Astrocyte of the cerebellum (primary cell): ENCODE measurements around the gene CMTM1.
A peak's percentile ranks its signal among the peaks of the same experiment; 100 is the strongest.

Source experiments
- DNase-seq: peaks from one replicate; pipeline ENCODE4 v3.0.0-alpha.2; 2011; ENCODE audit warnings: low read depth
- H3K4me3 ChIP-seq: 2 replicates; pipeline ENCODE4 v1.5.1; 2011; ENCODE audit warnings: mild to moderate bottlenecking, low read depth, low read length, moderate library complexity
- in situ Hi-C: cut with HindIII; loops from 2 replicates; pipeline ENCODE4 v1.10.0; 2017; ENCODE audit warnings: low sequenced_read_pairs
- TF ChIP-seq, protein P1 (sequence below): IDR thresholded peaks from 2 replicates; pipeline ENCODE4 v1.5.1; 2012; ENCODE audit warnings: low read length, low read depth, moderate library complexity, mild to moderate bottlenecking; ENCODE audit errors: missing control alignments

Gene CMTM1

DNA sequence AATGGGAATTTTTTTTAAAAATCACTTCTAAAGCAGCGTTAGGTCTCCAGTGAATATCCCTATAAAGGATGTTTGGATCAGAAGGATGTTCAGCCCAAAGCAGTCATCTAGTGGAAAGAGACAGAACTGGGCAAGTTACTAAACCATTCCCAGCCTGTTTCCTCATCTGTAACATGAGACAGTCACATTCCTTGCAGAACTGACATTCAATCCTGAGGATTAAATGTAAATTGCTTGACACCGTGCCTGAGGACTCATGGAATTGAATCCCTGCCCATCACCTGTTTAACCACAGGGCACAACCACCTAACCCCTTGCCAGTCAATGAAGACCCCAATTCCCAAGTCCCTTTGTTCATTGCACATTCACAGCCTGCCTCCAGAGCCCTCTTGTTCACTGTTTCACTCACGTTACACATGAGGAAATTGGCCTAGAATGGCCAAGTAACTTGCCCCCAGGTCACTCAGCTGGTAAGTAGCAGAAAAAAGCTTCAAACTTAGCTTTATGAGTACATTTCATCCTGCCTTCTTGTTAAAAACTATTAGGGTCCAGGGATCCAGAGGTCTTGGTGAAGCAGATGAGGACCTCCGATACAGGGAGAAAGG, 14.5 kb downstream of the CMTM1 start:
- H3K4me3 ChIP-seq = no peak overlapping the region
- DNase-seq = peak; percentile 60
- in situ Hi-C loops = loop anchor here (25.0 kb wide), 1 partner anchor 168 kb away; no protein-coding TSS in a partner anchor
- TF ChIP-seq, protein P1, sequence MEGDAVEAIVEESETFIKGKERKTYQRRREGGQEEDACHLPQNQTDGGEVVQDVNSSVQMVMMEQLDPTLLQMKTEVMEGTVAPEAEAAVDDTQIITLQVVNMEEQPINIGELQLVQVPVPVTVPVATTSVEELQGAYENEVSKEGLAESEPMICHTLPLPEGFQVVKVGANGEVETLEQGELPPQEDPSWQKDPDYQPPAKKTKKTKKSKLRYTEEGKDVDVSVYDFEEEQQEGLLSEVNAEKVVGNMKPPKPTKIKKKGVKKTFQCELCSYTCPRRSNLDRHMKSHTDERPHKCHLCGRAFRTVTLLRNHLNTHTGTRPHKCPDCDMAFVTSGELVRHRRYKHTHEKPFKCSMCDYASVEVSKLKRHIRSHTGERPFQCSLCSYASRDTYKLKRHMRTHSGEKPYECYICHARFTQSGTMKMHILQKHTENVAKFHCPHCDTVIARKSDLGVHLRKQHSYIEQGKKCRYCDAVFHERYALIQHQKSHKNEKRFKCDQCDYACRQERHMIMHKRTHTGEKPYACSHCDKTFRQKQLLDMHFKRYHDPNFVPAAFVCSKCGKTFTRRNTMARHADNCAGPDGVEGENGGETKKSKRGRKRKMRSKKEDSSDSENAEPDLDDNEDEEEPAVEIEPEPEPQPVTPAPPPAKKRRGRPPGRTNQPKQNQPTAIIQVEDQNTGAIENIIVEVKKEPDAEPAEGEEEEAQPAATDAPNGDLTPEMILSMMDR = peak; percentile 39

DNA sequence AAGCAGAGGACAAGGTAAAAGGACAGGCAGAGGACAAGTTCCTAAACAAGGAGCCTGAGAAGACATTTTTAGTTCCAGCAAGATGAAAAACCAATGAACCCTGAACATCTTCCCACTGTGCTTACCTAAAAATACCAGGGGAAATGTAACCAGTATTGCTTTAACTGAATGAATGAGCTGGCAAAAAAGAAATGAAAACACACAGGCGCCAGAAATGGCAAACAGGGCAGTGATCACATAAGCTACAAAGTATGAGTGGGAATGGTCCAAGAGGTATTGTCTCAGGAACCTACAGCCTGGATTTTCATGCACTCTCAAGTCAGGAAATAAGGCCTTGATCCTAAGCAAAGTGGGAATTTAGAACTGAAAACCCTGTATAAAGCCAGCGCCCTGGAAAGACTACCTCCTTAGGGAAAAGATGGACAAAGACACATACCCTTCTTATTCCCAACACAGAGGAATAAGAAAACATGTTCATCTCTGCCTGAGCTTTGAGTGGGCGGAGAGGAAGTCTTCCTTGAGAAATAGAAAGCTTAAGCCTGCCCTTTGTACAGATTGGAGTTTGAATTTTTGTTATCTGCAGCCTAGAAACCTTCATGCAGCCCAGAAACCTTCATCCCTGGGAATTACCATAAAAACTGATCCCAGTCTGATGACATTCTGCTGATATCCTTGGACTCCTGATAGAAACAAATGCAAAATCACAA, 15.2 kb downstream of the CMTM1 start:
- no peak overlapping the region for H3K4me3 ChIP-seq
- in situ Hi-C loops = loop anchor here (25.0 kb wide), 1 partner anchor 169 kb away; no protein-coding TSS in a partner anchor
- DNase-seq = no peak
- TF ChIP-seq, protein P1 = no peak

DNA sequence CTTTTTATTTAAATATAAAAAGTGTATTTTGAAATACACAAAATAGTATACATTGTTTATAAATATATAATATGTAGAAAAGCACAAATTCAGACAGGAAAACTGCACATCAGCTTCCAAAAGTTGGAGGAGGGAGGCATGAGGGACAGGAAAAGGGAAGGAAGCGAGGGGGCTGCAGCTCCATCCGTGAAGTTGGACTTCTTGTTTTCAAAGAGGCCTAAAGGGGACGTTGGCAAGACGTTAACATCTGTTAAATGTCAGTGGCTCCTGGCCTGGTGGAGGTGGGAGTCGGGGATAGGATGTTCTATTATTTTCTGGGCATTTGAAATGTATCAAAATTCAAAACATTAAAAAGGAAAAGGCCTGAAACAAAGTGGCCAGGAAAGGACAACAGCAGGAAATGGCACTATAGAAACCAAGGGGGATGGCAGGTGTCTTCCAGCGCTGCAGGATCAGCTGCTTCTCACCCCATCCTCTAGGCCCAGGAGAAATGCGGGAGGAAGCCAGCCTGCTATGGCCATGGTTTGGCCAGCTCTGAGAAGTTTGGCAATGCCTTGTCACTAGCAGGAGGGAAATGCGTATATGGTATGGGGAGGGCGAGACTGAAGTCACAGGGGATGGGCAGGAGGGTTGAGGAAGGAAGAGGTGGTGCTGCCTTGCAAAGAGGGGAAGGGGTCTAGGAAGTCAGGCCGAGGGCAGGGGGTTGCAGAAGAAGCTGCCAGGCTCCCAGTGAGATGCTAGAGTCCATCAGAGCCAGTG, 19.4 kb downstream of the CMTM1 start:
- H3K4me3 ChIP-seq = no peak overlapping the region
- no peak for DNase-seq
- in situ Hi-C loops = loop anchor here (25.0 kb wide), 1 partner anchor 173 kb away; no protein-coding TSS in a partner anchor
- TF ChIP-seq, protein P1 = no peak

DNA sequence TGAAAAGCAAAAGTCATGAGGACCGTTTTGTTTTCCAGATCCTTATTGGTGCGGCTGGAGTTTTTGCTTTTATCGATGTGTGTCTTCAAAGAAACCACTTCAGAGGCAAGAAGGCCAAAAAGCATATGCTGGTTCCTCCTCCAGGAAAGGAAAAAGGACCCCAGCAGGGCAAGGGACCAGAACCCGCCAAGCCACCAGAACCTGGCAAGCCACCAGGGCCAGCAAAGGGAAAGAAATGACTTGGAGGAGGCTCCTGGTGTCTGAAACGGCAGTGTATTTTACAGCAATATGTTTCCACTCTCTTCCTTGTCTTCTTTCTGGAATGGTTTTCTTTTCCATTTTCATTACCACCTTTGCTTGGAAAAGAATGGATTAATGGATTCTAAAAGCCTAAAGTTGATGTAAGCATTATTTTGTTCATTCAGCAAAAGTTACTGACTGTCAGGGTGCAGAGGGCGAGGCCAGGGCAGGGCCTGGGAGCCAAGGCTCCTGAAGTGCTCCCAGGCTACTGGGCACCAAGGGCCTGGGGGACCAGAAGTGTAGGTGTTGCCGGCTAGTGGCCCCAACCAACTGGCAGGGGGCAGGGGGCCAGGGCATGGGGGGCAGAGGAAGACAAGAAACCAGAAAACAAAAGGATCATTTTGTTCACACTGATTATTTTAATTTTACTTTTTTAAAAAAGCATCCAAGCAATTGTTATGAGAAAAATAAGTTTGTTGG, 21.8 kb downstream of the CMTM1 start:
- H3K4me3 ChIP-seq = no peak overlapping the region
- in situ Hi-C loops = loop anchor here (25.0 kb wide), 1 partner anchor 176 kb away; no protein-coding TSS in a partner anchor
- TF ChIP-seq, protein P1 = no peak
- DNase-seq = no peak

DNA sequence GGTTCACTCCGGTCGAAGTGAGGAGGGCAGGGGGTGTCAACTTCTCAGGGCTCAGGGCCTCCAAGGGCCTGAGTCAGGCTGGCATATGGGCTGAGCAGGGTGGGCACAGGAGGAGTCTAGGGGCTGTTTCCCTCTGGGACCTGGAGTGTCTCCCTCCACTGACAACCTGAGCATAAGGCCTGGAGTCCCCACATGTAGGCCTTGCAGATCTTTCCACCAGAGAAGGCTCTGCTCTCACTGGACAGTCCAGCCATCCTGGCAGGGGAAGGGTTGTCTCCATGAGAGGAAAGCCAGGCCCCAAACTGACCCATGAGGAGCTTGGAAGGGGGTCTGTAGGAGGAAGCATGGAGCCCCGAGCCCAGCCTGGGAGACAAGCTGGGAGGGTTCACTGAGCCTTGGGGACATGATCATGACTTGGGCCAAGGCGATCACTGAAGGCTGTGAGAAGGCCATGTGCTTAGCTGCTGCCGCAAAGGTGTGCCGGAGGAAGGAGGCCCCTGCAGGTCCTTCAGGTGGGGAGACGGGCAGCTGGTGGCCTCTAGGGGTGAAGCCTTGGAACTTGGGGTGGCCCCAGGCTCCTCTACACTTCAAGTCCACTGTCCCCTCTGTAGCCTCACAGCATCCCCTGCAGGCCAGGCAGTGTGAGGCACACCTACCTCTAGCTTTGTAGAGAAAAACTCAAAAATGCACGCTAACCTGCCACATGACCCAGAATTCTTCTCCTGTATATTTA, 22.9 kb downstream of the CMTM1 start:
- in situ Hi-C loops = loop anchor here (25.0 kb wide), 1 partner anchor 177 kb away; no protein-coding TSS in a partner anchor
- no peak overlapping the region for H3K4me3 ChIP-seq
- TF ChIP-seq, protein P1 = peak; percentile 61
- DNase-seq = no peak
